OCI-M1 (cell line): Measurements from ENCODE around the gene LMF1.
"Not testable (repeated sequence)": the region's sequence is repeated elsewhere in the genome, so short reads cannot be mapped to it uniquely, and the experiment has no call there.

ENCODE experiments used
- DNase-seq: peaks from one replicate; lab custom pipeline; 2025; lab: John Stamatoyannopoulos, UW

LMF1 gene

DNA sequence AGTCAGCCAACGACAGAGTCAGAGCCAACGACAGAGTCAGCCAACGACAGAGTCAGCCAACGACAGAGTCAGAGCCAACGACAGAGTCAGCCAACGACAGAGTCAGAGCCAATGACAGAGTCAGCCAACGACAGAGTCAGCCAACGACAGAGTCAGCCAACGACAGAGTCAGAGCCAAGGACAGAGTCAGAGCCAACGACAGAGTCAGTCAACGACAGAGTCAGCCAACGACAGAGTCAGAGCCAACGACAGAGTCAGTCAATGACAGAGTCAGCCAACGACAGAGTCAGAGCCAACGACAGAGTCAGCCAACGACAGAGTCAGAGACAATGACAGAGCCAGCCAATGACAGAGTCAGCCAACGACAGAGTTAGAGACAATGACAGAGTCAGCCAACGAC, 22.0 kb downstream of the LMF1 start:
- DNase-seq, result not testable (repeated sequence)

DNA sequence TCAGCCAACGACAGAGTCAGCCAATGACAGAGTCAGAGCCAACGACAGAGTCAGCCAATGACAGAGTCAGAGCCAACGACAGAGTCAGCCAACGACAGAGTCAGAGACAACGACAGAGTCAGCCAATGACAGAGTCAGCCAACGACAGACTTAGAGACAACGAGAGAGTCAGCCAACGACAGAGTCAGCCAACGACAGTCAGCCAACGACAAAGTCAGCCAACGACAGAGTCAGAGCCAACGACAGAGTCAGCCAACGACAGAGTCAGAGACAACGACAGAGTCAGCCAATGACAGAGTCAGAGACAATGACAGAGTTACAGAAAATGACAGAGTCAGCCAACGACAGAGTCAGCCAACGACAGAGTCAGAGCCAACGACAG, 22.9 kb downstream of the LMF1 start:
- DNase-seq, result not testable (repeated sequence)

DNA sequence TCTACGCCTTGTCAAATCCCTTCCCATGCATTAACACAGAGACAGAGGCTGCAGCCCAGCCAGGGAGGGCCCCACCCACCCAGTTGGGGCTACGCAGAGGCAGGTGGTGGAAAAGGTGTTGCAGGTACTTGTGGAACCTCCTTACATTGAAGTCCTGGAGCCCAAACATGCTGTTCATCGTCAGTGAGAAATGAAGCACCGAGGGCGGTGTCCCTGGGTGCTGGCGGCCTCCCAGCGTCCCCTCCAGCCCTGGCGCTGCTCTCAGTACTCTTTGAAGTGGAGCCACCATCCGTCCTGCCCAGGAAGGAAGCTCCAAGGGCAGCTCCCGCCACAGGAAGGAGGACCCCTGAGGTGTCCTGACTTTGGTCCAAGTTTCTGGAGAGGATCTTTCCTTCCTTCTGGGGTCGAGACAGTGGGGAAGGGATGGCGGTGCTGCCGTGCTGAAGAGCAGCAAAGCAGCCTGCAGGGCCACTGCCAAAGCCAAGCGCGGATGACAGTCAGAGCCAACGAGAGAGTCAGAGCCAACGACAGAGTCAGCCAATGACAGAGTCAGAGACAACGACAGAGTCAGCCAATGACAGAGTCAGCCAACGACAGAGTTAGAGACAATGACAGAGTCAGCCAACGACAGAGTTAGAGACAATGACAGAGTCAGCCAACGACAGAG, 23.4 kb downstream of the LMF1 start:
- no peak for DNase-seq

DNA sequence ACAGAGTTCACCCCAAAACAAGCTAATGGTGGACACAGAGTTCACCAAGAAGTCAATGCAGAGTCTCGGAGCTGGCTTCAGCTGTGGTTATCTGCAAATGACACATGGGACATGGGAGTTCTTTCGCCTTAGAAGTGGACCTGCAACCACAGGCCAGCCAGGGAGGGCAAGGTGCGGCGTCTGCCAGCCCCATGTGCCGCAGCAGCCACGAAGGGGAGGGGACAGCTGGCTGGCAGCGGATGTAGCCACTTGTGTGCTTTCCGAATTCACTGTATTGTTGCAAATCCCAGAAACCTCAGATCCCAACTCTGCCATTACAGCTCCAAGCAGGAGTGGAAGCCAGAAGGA, 24.8 kb downstream of the LMF1 start:
- DNase-seq, result no peak

DNA sequence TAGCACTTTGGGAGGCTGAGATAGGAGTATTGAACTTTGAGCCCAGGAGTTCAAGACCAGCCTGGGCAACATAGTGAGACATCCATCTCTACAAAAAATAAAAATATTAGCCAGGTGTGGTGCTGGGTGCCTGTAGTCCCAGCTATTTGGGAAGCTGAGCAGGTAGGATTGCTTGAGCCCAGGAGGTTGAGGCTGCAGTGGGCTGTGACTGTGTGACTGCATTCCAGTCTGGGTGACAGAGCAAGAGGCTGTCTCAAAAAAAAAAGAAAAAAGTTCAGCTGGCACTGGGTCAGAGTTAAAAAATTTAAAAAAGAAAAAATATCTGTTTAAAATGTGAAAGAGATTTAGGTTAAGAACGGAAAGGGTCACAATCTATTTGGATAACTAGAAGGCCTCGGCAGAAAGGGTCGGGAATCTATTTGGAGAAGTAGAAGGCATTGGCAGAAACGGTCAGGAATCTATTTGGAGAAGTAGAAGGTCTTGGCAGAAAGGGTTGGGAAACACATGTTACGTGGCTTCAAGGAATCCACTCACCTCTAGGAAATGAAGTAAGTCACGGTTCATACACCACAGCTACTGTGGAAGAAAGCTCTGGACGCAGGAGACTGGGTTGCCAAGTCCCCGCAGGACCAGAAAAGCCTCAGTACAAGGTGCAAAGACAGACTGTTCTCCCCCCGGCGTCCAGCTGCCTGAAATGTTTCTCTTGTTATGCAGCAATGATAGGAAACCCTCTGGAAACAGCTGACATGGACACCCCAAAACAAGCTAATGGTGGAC, 25.3 kb downstream of the LMF1 start:
- DNase-seq, result no peak

DNA sequence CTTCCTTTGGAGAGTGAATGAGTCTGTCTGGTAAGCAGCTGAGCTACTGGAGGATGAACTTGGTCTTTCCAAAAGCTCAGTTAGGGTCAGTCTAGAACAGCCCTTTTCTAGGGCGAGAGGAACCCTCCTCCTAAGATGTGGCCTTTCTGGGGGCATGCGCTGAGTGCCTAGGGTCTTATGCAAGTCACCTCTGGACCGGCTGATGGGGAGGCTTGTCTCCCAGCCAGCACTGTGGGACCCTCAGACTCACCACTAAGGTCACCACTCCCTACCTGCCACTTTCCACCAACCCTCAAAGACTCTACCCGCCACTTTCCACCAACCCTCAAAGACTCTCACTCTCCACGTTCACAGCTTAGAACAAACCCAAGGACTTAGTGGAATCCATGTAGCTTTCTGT, 26.8 kb downstream of the LMF1 start:
- DNase-seq, result no peak

DNA sequence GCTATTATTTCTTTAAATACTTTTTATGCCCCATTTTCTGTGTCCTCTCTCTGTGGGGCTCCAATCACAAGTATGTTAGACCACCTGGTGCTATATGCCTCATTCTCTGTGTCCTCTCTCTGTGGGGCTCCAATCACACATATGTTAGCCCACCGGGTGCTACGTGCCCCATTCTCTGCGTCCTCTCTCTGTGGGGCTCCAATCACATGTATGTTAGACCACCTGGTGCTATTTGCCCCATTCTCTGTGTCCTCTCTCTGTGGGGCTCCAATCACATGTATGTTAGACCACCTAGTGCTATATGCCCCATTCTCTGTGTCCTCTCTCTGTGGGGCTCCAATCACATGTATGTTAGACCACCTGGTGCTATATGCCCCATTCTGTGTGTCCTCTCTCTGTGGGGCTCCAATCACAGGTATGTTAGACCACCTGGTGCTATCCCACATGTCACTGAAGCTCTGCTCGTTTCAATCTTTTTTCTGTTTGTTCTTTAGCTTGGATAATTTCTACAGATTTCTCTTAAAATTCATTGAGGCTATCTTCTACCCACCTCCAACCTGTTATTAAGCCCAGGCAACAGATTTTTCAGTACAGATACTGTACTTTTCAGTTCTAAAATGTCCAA, 28.2 kb downstream of the LMF1 start:
- no peak for DNase-seq

DNA sequence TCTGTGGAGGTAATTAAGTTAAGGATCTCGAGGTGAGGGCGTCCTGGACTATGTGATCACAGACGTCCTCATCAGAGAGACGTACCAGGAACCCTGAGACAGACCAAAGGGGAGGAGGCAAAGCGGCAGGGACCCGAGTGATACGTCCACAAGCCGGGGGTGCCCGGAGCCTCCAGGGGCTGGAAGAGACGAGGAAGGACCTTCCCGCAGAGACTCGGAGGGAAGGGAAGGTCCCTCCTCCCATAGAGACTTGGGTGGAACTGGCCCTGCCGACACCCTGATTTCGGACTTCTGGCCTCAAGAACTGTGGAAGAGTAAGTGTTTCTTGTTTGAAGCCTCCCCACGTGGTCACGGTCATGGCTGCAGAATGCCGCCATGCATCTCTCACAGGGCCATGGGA, 30.8 kb downstream of the LMF1 start:
- no peak for DNase-seq

DNA sequence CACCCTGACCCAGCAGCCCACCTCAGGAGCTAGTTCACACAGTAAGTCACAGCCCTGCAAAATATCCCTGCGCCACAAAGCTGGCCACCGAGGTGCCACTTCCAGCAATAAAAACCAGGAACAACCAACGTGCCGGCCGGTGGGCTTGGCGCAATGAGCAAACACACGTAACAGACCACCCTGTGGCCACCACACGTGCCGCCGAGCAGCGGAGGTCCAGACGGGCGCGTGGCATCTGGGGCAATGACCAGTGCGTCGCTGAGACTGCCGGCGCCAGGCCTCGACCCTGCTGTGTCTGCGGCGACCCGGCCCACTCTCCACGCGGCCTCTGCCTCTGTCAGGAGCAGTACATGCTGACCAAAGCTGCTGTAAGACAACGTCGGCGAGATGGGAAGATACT, 31.5 kb downstream of the LMF1 start:
- no peak for DNase-seq

DNA sequence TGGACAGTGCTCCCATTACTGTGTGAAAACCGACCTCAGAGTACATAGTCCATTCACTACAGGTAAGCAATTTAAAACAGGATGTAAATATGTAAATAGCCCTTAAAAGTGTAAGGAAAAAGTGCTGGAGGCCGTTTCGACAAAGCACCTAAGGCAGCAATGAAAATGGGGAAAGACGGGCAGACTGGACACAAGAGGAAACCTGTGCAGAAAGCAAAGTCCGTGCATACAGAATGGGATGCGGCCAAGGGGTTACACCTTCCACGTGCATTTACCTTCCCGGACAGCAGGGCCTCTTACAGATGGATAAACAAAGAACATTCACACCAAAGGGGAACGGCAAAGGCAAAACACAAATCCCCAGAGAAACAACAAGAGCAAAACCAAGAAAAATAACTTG, 32.0 kb downstream of the LMF1 start:
- no peak for DNase-seq

DNA sequence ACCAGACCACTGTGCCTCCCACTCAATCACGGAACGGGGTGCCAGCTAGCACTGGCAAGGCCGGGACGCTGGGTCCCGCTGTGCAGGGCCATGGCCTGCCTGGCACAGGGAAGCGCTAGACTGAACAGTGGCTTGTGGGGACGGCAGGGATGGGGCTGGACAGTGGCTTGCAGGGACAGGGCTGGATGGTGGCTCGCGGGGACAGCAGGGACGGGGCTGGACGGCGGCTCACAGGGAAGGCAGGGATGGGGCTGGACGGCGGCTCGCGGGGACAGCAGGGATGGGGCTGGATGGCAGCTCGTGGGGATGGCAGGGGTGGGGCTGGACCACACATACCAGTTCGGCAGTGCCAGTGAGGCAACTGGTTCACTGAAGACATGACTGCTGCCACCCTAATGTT, 32.6 kb downstream of the LMF1 start:
- DNase-seq, result no peak

DNA sequence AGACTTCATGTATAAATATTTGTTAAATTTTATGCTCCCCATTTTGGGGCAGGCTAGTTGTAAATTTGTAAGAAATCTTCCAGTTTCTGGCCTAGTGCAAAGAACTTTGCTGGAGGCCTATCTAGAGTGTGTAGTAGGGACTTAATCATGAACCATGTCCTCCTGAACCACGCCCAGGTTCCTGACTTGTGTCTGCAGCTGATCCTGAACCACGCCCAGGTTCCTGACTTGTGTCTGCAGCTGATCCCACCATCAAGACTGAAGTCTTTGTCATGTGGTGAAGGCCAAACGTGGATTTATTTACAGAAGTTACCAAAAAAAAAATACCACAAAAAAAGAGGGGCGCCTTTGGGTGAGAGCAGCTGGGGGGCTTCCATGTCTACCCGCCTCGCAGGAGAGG, 33.1 kb downstream of the LMF1 start:
- peak; percentile 1 for DNase-seq

DNA sequence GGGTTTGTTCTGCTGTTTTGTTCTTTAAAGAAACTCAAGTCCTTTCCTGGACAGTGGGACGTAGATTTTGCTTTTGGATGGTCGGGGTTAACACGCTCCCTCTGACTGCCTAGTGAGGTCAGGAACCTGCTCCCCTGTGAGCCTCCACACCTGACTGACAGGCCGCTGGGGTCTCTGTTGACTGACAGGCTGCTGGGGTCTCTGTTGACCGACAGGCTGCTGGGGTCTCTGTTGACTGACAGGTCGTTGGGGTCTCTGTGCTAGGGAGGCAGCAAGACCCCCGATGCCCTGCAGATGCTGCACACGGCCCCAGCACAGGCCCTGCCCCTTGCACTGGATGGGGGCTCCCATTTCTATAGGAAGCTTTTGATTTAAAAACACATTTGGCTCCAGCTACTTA, 33.5 kb downstream of the LMF1 start:
- no peak for DNase-seq

DNA sequence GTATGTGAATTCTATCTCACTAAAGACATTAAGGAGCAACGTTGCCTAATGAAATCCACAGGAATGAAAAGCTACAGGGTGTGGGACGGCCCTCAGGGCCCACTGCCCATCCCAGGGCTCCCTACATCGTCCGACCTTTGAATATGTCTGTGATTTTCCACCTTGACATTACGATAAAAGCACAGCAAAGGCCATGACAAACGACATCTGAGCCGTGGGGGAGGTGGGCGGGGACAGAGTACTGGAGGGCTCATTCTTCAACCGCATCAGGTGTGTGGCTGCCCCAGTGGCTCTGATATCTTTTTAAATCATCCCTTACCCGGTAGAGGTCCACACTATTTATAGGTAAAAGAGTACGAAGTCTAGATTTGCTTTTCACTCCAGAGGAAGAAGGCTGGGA, 35.1 kb downstream of the LMF1 start:
- DNase-seq, result no peak

DNA sequence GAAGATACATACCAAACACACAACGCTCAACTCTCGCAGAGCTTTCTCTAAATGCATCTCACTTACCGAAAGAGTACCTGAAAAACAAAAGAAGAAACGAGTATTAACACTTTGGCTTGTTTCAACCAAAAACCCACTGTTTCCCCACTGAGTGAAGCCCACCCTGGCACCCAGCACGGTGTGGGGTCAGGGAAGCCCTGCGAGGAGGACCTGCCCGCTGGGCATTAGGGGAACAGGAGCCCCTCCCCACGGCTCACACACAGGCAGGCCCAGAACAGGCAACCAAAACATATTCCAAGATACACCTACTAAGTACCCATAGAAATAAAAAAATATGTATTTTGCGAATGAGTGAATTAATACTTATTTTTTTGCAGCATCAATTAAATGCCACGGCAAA, 36.6 kb downstream of the LMF1 start:
- no peak for DNase-seq

DNA sequence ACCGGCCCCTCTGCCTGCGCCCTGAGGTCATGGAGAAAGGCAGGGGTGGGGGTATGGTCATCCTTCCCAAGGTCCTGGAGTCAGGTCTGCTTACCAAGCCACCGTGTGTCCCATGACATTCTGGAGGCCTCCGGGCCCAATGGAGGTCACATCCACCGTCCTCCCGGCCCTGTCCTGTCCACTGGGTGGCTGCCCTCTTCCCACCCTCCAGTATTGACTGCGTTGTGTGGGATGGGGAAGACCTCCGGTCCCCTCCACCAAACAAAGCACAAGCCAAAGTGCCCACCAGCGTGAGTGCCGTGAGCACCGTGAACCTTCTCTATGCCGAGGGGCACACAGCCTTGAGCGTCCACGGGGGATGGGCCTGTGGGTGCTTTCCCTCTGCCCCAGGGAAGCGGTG, 37.2 kb downstream of the LMF1 start:
- DNase-seq, result no peak

DNA sequence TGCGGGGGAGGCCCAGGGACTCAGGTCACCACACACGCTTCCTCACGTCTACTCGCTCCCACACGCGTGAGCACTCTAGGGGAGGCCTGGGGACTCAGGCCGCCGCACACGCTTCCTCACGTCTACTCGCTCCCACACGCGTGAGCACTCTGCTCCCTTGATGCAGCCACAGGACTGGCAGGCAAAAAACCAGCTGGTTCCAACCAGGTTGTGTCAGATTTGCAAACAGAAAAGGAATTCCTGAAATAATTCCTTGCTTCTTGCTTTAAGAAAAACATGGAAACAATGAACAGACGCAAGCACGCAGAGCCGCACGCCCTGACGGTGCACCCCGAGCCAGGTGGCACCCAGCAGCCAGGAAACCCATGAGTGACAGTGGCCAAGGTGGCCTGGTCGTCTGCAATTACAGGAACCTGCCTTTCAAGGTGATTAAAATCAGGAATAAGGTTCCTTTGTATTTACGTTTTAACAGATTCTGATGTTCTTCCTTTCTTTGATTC, 37.9 kb downstream of the LMF1 start:
- no peak for DNase-seq

DNA sequence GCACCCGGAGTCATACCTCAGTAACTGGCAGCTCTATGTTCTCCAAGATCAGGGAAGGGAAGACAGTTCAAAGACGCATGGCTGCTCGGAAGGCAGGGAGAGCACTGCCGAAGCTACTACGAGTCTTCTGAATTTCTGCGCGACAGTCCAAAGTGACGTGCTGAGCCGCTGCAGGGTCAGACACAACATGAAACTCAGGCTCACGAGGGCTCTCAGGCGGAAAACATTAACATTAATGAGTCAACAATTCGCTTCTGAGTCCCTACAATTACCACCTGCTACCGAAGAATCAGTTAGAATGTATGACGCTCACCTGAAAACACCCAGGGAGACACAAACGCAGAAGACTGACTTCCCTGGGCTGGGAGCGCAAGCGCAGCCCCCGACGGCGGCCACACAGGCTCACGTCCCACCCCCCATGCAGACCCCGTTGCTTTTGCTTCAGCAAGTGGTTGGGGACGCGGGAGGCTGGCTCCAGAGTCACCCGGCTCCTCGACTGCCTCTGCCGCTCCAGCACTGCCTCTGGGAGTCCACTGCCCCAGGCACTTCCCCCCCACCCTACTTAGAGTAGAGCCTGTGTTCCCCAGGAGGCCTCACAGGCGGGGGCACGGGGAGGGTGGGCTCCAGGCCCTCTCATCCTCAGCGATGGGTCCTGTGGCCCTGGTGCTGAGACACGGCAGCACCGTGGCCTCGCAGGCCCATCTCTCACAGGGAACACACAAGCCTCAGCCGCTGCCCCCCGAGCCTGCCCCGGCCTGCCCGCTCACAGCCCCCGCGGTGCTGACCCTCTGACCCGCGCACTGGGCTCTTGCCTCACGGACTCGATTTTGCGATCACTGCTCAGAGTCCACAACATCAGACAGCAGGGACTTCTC, 38.9 kb downstream of the LMF1 start:
- no peak for DNase-seq

DNA sequence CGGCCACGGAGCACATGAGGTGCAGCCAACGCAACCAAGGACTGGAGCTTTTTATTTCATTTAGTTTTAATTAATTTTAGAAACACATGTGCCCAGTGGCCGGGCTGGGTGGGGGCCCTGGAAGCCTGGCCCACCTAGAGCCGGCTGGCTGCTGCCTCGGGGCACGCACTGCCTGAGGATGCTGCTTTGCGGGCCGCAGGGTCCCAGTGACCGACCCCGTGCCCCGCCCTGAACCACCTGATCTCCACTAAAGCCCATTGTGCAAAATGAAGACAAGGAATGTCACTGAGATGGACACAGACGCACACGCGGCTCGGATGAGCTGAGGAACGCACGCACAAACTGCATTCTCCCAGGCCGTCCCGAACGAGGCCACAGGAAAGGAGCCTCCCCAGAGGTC, 39.6 kb downstream of the LMF1 start:
- no peak for DNase-seq

DNA sequence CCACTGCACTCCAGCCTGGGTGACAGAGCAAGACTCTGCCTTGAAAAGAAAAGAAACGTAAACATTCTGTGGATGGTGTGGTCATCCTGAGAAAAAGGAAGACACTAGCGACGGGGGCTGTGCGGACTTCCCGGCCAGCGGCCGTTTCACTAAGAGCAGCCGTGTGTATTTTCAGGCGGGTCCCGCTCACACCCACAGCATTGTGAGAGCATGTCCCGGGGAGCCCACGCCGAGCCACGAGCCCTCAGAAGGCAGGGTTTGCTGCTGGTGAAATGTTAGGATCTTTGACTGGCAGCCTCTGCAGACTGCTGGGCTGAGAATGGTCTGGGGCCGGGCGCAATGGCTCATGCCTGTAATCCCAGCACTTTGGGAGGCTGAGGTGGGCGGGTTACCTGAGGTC, 40.3 kb downstream of the LMF1 start:
- DNase-seq, result no peak

DNA sequence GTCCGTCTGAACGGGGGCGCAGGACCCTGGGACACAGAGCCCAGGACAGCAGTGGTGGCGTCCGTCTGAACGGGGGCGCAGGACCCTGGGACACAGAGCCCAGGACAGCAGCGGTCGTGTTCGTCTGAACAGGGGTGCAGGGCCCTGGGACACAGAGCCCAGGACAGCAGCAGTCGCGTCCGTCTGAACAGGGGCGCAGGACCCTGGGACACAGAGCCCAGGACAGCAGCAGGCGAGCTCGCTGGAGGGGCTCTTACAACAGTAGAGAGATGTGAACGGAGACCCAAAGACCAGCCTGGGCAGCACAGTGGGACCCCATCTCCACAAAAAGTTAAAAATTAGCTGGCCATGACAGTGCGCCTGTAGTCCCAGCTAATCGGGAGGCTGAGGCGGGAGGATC, 40.7 kb downstream of the LMF1 start:
- no peak for DNase-seq
